NK-92 treated with Interleukin-12 subunit alpha and Interleukin-12 subunit beta, amount 100 ng/mL, for 24 hours (cell line): ENCODE results near the gene COL5A2.

Source experiments
- DNase-seq: peaks from one replicate; lab custom pipeline; 2025; lab: John Stamatoyannopoulos, UW

Gene COL5A2

DNA sequence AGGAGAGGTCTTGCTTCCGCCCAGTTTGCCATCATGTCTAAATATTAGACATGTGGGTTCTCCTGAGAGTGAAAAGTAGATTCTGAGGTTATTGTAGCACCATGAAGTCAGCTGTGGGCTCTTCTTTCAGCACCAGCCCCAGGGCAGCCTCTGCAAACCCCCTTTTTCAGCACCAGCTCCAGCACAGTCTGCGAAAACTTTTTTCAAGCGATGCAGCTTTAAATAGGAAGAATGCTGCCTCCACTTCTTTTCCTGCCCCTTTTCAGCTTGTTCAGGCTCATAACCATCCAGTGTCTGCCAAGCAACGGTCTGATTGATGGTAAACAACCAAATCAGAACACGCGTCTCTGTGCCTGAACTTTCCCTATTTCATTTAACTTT lies at the start of gene COL5A2:
TSS of gene COL5A2 (minus strand) at position 192 of the 381 bp plus-strand sequence. CDS start at position 35, 157 bp downstream.
- no peak for DNase-seq

DNA sequence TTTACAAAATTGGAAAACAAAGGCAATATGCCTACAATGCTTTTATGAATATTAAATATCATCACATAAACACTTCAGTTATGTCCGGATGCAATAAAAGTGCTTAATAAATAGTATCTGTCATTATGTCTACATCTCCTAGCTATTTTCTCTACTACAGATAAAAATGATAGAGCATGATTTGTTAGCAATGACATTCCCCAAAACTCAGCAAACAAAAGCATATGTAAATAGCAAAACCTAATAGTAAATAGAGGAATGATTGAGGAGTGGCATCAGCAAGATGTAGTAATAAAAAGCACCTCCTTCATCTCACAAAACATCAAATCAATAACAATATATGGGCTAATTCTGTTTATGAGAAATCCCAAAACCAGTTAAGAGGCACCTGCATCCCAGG lies 46.5 kb upstream of the COL5A2 start:
- DNase-seq = no peak

- DNase-seq = no peak
These were observed 45.5 kb upstream of the COL5A2 start for GRCh38 chr2:189225032-189225431.

DNA sequence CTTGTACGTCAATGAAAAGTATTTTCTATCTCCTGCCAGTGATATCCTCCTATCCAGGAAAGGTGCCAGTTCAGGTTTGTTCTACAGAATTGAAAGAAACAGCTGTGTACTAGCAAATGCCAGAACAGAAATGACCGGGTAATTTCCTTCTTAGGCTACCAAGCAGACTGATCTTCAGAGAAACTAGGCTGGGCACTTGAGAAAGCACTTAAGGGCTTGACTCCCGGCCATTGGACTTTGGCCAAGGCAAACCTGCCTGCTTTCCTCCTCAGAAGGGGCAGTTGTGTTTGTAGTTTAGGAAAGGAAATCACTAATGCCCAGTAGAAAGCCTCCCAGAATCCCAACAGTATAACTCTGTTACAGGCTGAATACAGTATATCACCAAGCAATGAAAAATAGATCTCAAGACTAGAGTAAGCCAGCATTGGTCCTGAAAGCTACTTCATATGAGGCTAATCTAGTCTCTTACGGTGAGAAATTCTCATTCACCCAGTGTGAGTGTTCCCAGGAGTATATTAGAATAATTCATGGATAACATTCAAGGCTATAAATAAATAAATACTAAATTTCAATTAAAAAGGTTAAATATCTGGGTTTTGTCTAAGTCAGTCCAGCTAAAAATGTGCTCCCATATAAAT lies 43.0 kb upstream of the COL5A2 start:
- no peak for DNase-seq

GRCh38 chr2:189221811-189222467 lies 42.4 kb upstream of the COL5A2 start:
- DNase-seq = no peak

GRCh38 chr2:189218236-189218635 lies 38.7 kb upstream of the COL5A2 start:
- no peak for DNase-seq

DNA sequence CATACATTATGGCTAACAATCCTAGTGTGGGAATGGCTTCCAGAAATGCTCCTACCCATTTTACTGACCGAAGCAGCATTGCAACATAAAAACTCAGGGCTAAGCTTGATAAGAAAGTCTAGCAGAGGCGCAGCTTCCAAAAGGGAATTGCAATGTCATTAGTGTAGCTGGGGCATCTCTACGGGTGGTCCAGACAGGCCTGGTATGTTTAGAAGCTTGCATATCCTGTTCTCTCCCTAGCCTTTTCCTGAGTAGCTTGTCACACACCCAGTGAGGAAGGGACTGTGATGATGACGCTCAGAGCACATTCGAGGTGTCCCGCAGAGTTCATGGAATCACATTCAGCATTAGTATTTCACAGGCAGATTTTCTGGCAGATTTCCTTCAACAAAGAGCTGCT lies 38.0 kb upstream of the COL5A2 start:
- no peak for DNase-seq

DNA sequence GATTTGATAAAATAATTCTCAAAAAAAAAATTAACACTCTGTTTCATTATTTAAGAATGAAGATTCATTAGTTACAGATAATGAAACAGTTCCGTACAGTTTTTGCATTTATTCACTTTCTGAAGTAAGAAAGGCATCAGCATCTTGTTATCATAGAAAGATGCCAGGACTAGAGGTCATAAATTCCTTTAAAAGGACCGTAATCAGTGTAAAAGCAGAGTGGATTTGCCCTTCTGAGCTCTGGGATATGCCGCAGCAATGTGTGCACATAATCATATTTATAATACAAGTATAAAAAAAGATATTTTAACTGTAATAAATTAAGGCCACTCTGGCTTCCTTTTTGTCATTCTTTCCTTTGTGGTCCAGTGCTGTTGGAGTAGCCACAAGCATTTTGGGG lies 37.5 kb upstream of the COL5A2 start:
- DNase-seq = no peak

- DNase-seq = no peak
These were observed 34.9 kb upstream of the COL5A2 start for GRCh38 chr2:189214484-189214883.

- DNase-seq = no peak
These were observed 33.7 kb upstream of the COL5A2 start for GRCh38 chr2:189213250-189213649.

GRCh38 chr2:189210250-189211087 lies 30.9 kb upstream of the COL5A2 start:
- DNase-seq = no peak

GRCh38 chr2:189208254-189208653 lies 28.7 kb upstream of the COL5A2 start:
- no peak for DNase-seq

DNA sequence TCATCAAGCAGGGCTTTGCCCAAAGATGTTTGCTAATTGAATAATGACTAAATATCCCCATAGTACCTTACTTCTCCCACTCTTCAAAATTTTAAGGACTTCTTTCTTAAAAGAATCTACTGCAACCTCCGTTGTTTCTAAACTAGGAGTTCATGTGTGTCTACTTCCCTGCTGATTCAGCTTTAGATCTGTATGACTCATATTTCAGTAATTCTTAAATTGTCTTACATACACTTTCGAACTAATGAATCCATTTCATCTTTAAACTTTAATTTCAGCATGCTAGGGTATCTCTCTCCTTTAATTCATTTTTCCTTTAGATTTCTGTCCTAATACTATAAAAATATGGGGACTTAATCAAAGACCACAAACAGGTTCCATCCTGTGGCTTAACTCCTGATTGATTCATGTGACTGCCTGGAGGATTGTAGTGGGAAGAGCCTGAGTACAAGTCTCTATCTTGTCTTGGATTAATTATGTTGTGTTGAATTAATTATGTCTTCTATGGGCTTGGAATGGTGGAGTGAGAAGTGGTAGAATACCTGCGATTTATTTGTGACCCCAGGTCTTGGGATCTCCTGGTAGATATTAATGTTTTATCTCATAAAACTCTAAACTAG lies 24.9 kb upstream of the COL5A2 start:
- no peak for DNase-seq

DNA sequence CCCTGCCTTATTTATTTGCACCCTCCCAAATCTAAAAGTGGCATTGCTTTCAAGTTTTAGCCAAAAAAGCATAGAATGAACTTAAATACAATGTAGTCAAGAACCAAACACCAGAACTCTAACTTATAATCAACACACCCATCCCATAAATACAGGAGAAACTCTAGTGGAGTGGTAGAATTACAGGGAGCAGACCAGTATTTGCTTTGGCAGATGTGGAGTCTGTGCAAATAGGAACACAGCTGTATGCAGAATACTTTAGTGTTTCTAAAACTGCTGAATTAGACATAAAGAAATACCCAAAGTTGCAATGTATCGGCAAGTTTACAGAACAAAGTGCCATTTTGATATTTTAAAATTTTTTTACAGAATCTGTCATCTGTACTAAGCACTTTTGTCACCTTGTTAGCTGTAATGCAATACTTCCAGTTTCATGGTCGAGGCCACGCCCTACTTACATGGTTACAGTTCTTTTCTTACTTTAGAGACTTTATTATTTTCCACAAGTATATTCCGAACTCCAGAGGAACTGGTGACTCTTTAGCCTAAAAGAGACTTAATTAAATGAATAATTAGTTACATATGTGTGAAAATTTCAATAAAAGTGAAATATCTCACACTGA lies 23.7 kb upstream of the COL5A2 start:
- no peak for DNase-seq

GRCh38 chr2:189199797-189200196 lies 20.2 kb upstream of the COL5A2 start:
- DNase-seq = no peak

- DNase-seq = no peak
These were observed 13.2 kb upstream of the COL5A2 start for GRCh38 chr2:189192766-189193165.

GRCh38 chr2:189191766-189192165 lies 12.2 kb upstream of the COL5A2 start:
- DNase-seq = no peak

DNA sequence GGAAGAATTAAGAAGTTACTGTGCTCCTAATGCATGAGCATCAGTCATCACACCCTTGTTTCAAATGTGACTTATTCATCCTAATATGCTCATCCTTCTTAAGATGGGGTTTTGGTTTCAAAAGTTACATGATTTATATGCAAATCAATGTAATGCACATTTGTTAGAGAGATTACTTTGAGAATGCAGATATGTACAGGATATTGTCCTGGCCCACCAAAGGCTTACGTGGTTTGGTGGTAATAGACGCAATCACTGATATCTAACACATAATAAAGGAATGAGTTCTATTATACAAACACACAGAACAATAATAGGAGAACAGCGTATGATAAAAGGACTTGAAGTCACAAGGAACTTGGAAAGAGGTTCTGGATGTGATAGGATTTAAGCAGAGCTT lies 11.1 kb upstream of the COL5A2 start:
- no peak for DNase-seq

GRCh38 chr2:189188115-189188805 lies 8.7 kb upstream of the COL5A2 start:
- no peak for DNase-seq

DNA sequence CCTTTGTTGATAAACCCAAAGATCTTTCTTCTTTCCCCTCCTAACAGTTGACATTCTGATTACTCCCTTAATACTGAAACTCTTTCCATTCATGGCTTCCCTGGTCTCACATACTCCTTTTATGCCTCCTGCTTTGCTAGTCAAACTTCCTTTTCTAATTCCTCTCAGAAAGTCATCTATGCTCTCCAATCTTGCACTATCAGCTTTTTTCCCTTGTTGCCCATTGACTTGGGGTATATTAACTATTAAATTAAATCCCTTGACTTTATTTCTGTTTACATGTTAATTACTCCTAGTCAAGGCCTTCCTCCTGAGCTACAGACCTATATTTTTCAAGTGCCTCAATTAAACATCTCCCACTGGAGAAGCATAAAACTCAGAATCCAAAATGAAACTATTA lies 3.6 kb upstream of the COL5A2 start:
- no peak for DNase-seq

DNA sequence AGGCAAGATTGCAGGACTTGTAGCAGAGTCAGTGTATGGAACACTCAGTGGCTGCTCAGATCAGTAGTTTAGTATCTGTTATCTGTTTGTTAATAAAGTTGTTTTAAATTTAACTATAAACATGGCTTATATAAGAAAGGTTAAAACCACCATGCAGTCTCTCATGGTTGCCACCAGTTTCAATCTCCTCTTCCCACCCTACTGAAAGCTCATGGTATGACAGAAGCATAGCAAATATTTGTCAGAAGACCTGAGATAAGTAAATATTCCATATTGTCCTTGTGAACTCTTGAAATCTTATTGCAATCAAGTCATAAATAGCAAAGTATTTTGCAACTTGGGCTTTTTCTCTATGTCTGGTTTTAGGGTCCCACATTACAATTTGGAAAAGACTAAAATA lies 2.1 kb upstream of the COL5A2 start:
- DNase-seq = no peak
